Stimulated activated CD4-positive, alpha-beta T cell treated with anti-CD3 and anti-CD28 coated beads, Interleukin-12 subunit alpha, Interleukin-12 subunit beta, amount 100 ng/mL, for 48 hours (primary cell): ENCODE results near the gene ALDH1A3.

Source experiments
- DNase-seq, 3 donors: peaks; one replicate each; pipeline ENCODE4 v3.0.0-alpha.2; 2020; ENCODE audit warnings: low read depth in 2 of 3, low spot score in 1 of 3

ALDH1A3 gene

GRCh38 chr15:100923902-100924301 is 44.3 kb downstream of the ALDH1A3 start:
- no peak for DNase-seq

- DNase-seq = no peak
Measured at GRCh38 chr15:100924436-100924835, 44.8 kb downstream of the ALDH1A3 start.

- DNase-seq = no peak
Measured at GRCh38 chr15:100925480-100925879, 45.8 kb downstream of the ALDH1A3 start.

GRCh38 chr15:100926258-100926657 is 46.6 kb downstream of the ALDH1A3 start:
- no peak for DNase-seq

GRCh38 chr15:100926971-100927756 is 47.5 kb downstream of the ALDH1A3 start:
- no peak for DNase-seq

- DNase-seq = no peak
Measured at GRCh38 chr15:100928632-100929280, 49.1 kb downstream of the ALDH1A3 start.

- DNase-seq = no peak
Measured at GRCh38 chr15:100929641-100930042, 50.0 kb downstream of the ALDH1A3 start.

GRCh38 chr15:100930306-100930848 is 50.7 kb downstream of the ALDH1A3 start:
- DNase-seq = no peak

GRCh38 chr15:100931143-100931890 is 51.7 kb downstream of the ALDH1A3 start:
- no peak for DNase-seq

GRCh38 chr15:100932676-100933348 is 53.2 kb downstream of the ALDH1A3 start:
- no peak for DNase-seq

GRCh38 chr15:100934166-100934565 is 54.5 kb downstream of the ALDH1A3 start:
- no peak for DNase-seq

- DNase-seq = no peak
Measured at GRCh38 chr15:100934726-100935125, 55.1 kb downstream of the ALDH1A3 start.

GRCh38 chr15:100937171-100937570 is 57.5 kb downstream of the ALDH1A3 start:
- DNase-seq = no peak

GRCh38 chr15:100939791-100940190 is 60.2 kb downstream of the ALDH1A3 start:
- no peak for DNase-seq

GRCh38 chr15:100940767-100941379 is 61.2 kb downstream of the ALDH1A3 start:
- no peak for DNase-seq

- no peak for DNase-seq
Measured at GRCh38 chr15:100941536-100941935, 61.9 kb downstream of the ALDH1A3 start.

- no peak for DNase-seq
Measured at GRCh38 chr15:100942656-100943425, 63.2 kb downstream of the ALDH1A3 start.

GRCh38 chr15:100944244-100944895 is 64.7 kb downstream of the ALDH1A3 start:
- no peak for DNase-seq

GRCh38 chr15:100944986-100945385 is 65.4 kb downstream of the ALDH1A3 start:
- DNase-seq = no peak
